GM12872 (cell line): ENCODE data around the gene SERF1A.
"Not testable (repeated sequence)": the region's sequence is repeated elsewhere in the genome, so short reads cannot be mapped to it uniquely, and the experiment has no call there.

ENCODE experiments used
- CTCF ChIP-seq: IDR thresholded peaks from 3 replicates; pipeline ENCODE4 v1.5.1; 2011; ENCODE audit warnings: low read depth, mild to moderate bottlenecking, low read length, moderate library complexity; ENCODE audit not compliant: insufficient read depth

SERF1A gene

GRCh38 chr5:70900533-70901271, at the start of gene SERF1A:
Gene SERF1A, plus strand, starts transcription at chr5:70900669. Its CDS starts 201 bp downstream, at chr5:70900870.
- TF ChIP-seq CTCF: not testable (repeated sequence)
